Measurements from ENCODE around the gene ULK4.

The ULK4 gene

DNA sequence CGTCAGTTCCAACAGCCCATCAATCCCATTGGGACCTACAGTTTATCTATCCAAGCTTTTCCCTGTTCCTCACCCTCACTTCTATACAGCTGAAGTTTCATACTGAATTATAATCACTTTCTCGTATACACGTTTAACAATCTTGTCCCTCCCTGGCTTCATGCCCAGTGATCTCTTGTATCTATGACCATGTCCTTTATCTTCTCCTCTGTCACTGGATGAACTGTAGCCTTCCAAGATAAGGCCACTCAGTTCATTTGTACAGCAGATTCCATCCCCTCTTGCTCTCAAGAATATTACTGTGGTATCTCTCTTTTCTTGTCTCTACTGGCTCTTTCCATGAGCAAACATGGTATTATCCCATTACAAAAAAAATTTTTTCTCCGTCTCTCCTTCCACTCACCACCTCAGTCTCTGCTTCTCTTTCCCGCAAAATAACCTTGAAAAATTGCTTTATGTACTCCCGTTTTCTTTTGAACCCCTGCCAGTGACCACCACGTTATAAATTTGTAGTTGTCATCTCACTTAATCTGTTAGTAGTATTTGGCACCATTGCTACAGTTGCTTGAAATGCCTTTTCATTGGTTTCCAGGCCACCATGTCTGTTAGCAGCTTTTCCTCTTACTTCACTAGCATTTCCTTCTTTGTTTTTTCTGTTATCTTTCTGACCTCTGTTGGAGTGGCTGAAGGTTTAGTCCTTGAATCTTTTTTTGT is 753.2 kb downstream of the ULK4 start:
- TF ChIP-seq, protein P1, sequence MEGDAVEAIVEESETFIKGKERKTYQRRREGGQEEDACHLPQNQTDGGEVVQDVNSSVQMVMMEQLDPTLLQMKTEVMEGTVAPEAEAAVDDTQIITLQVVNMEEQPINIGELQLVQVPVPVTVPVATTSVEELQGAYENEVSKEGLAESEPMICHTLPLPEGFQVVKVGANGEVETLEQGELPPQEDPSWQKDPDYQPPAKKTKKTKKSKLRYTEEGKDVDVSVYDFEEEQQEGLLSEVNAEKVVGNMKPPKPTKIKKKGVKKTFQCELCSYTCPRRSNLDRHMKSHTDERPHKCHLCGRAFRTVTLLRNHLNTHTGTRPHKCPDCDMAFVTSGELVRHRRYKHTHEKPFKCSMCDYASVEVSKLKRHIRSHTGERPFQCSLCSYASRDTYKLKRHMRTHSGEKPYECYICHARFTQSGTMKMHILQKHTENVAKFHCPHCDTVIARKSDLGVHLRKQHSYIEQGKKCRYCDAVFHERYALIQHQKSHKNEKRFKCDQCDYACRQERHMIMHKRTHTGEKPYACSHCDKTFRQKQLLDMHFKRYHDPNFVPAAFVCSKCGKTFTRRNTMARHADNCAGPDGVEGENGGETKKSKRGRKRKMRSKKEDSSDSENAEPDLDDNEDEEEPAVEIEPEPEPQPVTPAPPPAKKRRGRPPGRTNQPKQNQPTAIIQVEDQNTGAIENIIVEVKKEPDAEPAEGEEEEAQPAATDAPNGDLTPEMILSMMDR (IDR thresholded peaks at IDR 0.05; ENCODE audit: insufficient read depth, low read depth, low read length, missing control alignments), result no peak
- DNase-seq (ENCODE audit: low read depth), result no peak

DNA sequence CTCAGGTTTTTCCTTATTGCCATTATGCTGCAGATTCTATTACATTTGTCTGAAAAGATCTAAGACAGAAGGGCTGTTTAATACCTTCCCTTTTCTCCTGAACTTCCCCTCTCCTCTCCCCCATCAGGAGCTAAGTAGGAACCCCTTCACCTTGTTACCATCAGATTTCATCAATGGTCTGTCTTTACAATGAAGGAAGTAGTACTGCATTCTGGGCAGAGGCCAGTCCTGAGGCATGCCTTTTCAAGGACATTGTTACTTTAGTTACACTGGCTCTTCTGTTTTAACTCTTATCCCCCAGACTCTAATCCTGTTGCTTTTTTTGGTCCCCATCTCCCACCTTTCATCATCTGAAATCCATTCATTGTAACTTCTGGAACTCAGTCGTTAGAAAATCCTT is 754.5 kb downstream of the ULK4 start:
- no peak for DNase-seq (ENCODE audit: low read depth)
- no peak overlapping the region for H3K4me3 ChIP-seq (ENCODE audit: low read depth, low read length)
- TF ChIP-seq, protein P1 (IDR thresholded peaks at IDR 0.05; ENCODE audit: insufficient read depth, low read depth, low read length, missing control alignments), result no peak

More for the DNA sequence above, 753.2 kb downstream of the ULK4 start:
- H3K4me3 ChIP-seq (ENCODE audit: low read depth, low read length), result no peak overlapping the region

DNA sequence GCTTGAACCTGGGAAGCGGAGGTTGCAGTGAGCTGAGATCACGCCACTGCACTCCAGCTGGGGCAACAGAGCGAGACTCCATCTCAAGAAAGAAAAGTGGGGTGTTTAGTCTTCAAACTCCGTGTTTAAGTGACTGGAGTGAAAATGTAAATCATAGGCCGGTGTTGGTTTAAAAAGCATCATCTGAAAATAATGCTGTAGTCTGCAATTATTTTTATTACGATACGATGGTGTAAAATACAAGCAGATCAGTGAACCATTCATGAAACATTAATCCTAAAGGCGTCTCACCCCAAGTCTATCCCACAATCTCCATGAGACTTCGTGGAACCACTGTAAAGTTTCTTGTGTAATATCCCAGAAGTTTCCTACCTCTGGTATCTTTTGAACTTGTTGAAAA is 756.3 kb downstream of the ULK4 start:
- no peak overlapping the region for H3K4me3 ChIP-seq (ENCODE audit: low read depth, low read length)
- TF ChIP-seq, protein P1 (IDR thresholded peaks at IDR 0.05; ENCODE audit: insufficient read depth, low read depth, low read length, missing control alignments), result no peak
- DNase-seq (ENCODE audit: low read depth), result no peak

DNA sequence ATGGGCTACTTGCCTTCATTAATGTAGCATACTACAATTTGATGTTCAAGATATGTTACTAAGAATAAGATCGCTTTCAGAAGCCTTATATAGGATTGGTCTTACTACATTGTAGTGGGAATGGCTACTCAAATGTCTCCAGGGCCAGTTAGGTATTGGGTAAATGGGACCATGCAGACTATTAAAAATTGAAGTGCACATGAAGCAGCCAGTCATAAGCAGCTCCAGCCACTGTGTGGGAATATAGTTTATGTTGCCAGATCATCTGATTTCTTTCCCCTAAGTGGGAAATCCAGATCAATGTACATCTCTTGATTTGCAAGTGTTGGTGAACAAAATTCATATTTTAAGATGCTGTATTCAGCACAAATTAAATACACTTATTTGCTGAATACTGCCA is 757.5 kb downstream of the ULK4 start:
- DNase-seq (ENCODE audit: low read depth), result no peak
- TF ChIP-seq, protein P1 (IDR thresholded peaks at IDR 0.05; ENCODE audit: insufficient read depth, low read depth, low read length, missing control alignments), result no peak
- no peak overlapping the region for H3K4me3 ChIP-seq (ENCODE audit: low read depth, low read length)

DNA sequence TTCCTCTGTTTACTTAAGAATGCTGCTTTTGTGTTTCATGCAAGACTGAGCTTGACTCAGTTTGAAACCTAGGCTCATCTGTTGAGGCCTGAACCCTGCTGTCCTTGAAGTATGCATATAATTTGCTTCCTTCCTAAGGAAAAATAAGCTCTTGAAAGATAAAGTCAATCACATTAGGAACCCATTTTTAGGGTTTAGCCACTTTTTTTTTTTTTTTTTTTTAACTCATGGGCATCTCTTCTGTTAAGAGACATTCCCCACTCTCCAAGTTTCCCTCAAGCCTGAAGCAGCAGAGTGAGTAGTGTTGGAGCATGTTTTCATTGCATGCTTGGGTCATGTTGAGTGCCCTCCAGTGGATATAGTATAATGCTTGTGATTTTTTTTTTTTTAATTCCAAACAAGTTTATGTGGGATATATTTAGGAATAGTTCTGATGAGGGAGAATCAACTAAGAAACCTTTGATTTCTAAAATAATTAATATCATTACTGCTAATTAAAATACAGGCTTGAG is 759.0 kb downstream of the ULK4 start:
- DNase-seq (ENCODE audit: low read depth), result peak; percentile 58
- TF ChIP-seq, protein P1 (IDR thresholded peaks at IDR 0.05; ENCODE audit: insufficient read depth, low read depth, low read length, missing control alignments), result peak; percentile 12
- H3K4me3 ChIP-seq (ENCODE audit: low read depth, low read length), result peak overlapping the region; percentile 99

DNA sequence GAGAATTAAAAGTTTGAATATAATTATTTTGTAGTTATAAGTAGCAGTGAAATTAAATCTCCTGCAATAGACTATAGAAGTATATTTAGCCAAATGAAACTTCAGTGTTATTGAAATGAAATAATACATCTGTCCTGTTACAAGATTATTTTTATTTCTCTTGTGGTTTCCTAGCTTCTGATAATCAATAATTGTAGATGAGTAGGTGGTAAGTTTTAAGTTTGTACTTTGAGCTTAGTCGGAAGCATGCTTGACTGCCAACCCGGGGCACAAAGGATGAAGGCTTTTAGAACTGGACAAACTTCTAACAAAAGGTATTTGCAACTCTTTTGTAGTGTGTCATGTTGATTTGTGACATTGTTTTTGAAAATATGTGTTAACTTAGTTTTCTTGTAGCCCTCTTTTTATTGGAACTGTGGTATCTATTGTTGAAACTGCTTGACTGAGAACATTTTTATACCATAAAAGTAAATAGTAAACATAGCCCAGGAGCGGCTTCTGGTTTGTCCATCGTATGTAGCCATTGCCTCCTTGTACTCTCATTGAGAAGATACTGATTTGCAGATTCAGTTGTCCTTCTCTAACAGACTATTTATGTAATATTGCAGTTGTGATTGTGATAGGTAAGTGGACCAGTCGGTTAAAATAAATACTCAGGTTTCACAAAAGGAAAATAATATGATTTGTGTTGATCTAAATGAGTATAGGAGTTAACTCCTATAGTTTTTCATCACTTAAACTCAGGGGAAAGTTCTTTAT is 759.6 kb downstream of the ULK4 start:
- peak overlapping the region; percentile 99 for H3K4me3 ChIP-seq (ENCODE audit: low read depth, low read length)
- TF ChIP-seq, protein P1 (IDR thresholded peaks at IDR 0.05; ENCODE audit: insufficient read depth, low read depth, low read length, missing control alignments), result no peak
- peak; percentile 21 for DNase-seq (ENCODE audit: low read depth)
